CD14-positive monocyte (primary cell): ENCODE measurements around the gene TPRG1L. TPM values are rescaled to one million over a fixed set of nuclear protein-coding genes. Genes with fewer than 3 reads are reported as not detected.
A peak's percentile ranks its signal among the peaks of the same experiment; 100 is the strongest.
"Not testable (repeated sequence)": the region's sequence is repeated elsewhere in the genome, so short reads cannot be mapped to it uniquely, and the experiment has no call there.

Source experiments
- DNase-seq, 3 donors: peaks; one replicate each; pipeline ENCODE4 v3.0.0-alpha.2; 2011 to 2022
- H2AFZ ChIP-seq: 2 replicates; pipeline ENCODE4 v1.6.0; 2012; ENCODE audit warnings: mild to moderate bottlenecking, low read depth, low read length, inconsistent platforms; ENCODE audit not compliant: insufficient read depth, poor library complexity, severe bottlenecking
- H3K27ac ChIP-seq, 2 donors: 1 replicate in 1 of 2; 2 replicates in 1 of 2; pipeline ENCODE4 v1.5.1; 2012 to 2013; ENCODE audit warnings: low read length in 2 of 2, control low read depth in 1 of 2, inconsistent platforms in 1 of 2, low read depth in 1 of 2, mild to moderate bottlenecking in 1 of 2
- H3K27me3 ChIP-seq, 2 donors: one replicate each; pipeline versions ENCODE4 v1.6.0 to v1.6.1; 2011 to 2013; ENCODE audit warnings: low read length in 2 of 2; ENCODE audit not compliant: control insufficient read depth in 2 of 2, insufficient read depth in 2 of 2
- H3K36me3 ChIP-seq, 2 donors: replicated peaks in 1 of 2; 1 replicate in 1 of 2; 2 replicates in 1 of 2; pipeline versions ENCODE4 v1.5.1 to v1.6.1; 2012 to 2013; ENCODE audit warnings: low read length in 2 of 2, control low read depth in 1 of 2, inconsistent platforms in 1 of 2, mild to moderate bottlenecking in 1 of 2; ENCODE audit not compliant: insufficient read depth in 2 of 2, control insufficient read depth in 1 of 2
- H3K4me1 ChIP-seq, 2 donors: 1 replicate in 1 of 2; 2 replicates in 1 of 2; pipeline versions ENCODE4 v1.5.1 to v1.6.1; 2012 to 2013; ENCODE audit warnings: low read length in 2 of 2, control low read depth in 1 of 2, inconsistent platforms in 1 of 2, mild to moderate bottlenecking in 1 of 2, moderate library complexity in 1 of 2; ENCODE audit not compliant: insufficient read depth in 2 of 2, control insufficient read depth in 1 of 2
- H3K4me2 ChIP-seq: replicated peaks from 2 replicates; pipeline ENCODE3; 2012; ENCODE audit warnings: low read length, moderate library complexity, mild to moderate bottlenecking; ENCODE audit not compliant: poor library complexity, severe bottlenecking; ENCODE audit errors: extremely low read depth
- H3K4me3 ChIP-seq, 3 experiments: fragments of 200-600 bp in 1 of 3; sonication (generic) in 1 of 3; replicated peaks in 1 of 3; 1 replicate in 2 of 3; 2 replicates in 1 of 3; pipeline ENCODE4 v1.5.1; 2011 to 2013; ENCODE audit warnings: low read length in 3 of 3, mild to moderate bottlenecking in 3 of 3, control low read depth in 2 of 3, low read depth in 2 of 3, inconsistent platforms in 1 of 3, moderate library complexity in 1 of 3
- H3K79me2 ChIP-seq: 2 replicates; pipeline ENCODE4 v1.6.0; 2012; ENCODE audit warnings: mild to moderate bottlenecking, control low read depth, inconsistent platforms, low read length, moderate library complexity; ENCODE audit not compliant: insufficient read depth
- H3K9ac ChIP-seq: 2 replicates; pipeline ENCODE4 v1.6.0; 2017; ENCODE audit warnings: low read length, mild to moderate bottlenecking; ENCODE audit not compliant: insufficient read depth, poor library complexity, severe bottlenecking
- H3K9me3 ChIP-seq, 2 donors: replicated peaks in 1 of 2; 1 replicate in 1 of 2; 2 replicates in 1 of 2; pipeline versions ENCODE4 v1.5.1 to v1.6.1; 2012 to 2013; ENCODE audit warnings: low read length in 2 of 2, control low read depth in 1 of 2; ENCODE audit not compliant: control insufficient read depth in 1 of 2, insufficient read depth in 1 of 2
- H4K20me1 ChIP-seq: 2 replicates; pipeline ENCODE4 v1.6.0; 2012; ENCODE audit warnings: mild to moderate bottlenecking, low read length, control low read depth, moderate library complexity; ENCODE audit not compliant: insufficient read depth
- H3K27ac Mint-ChIP-seq, 7 donors: one replicate each; pipeline ENCODE4 v1.8.0; 2020; ENCODE audit warnings: mild to moderate bottlenecking in 7 of 7, mixed read lengths in 7 of 7, moderate library complexity in 6 of 7, inconsistent platforms in 2 of 7
- H3K27me3 Mint-ChIP-seq, 3 donors: one replicate each; pipeline ENCODE4 v1.8.0; 2021 to 2022; ENCODE audit warnings: low read depth in 3 of 3, mild to moderate bottlenecking in 3 of 3, mixed read lengths in 3 of 3, moderate library complexity in 3 of 3, inconsistent platforms in 1 of 3
- H3K36me3 Mint-ChIP-seq, 2 donors: one replicate each; pipeline ENCODE4 v1.8.0; 2020; ENCODE audit warnings: mixed read lengths in 2 of 2, inconsistent platforms in 1 of 2, mild to moderate bottlenecking in 1 of 2
- H3K4me1 Mint-ChIP-seq: one replicate; pipeline ENCODE4 v1.8.0; 2020; ENCODE audit warnings: mild to moderate bottlenecking, mixed read lengths
- H3K4me3 Mint-ChIP-seq, 2 donors: one replicate each; pipeline ENCODE4 v1.8.0; 2020; ENCODE audit warnings: mild to moderate bottlenecking in 2 of 2, mixed read lengths in 2 of 2, moderate library complexity in 1 of 2
- H3K9me3 Mint-ChIP-seq, 7 donors: one replicate each; pipeline ENCODE4 v1.8.0; 2020 to 2022; ENCODE audit warnings: mixed read lengths in 7 of 7, mild to moderate bottlenecking in 6 of 7, moderate library complexity in 6 of 7, inconsistent platforms in 2 of 7
- WGBS: methylation state at CpG from one replicate; pipeline ENCODE4 v1.1.5; 2013; ENCODE audit warnings: missing lambda C conversion rate; ENCODE audit not compliant: insufficient coverage; 5-methylcytosine and 5-hydroxymethylcytosine counted together
- intact Hi-C, 2 donors: fragments of 100-400 bp; cut with micrococcal nuclease; formaldehyde crosslinking; loops; one replicate each; pipeline versions ENCODE4 v1.15.0 to v1.15.1; 2023
- polyA minus RNA-seq: library from RNA; depleted of rRNA, polyadenylated mRNA; stranded (reverse); fragments of >200 nt; gene quantifications from 2 replicates; pipeline ENCODE4 v1.2.3, GENCODE V29; 2012
- polyA plus RNA-seq, 3 donors: library from polyadenylated mRNA; depleted of rRNA in 1 of 3; unstranded in 2 of 3; stranded (reverse) in 1 of 3; fragments of 300-500 nt in 2 of 3; fragments of >200 nt in 1 of 3; fragmentation: Illumina TruSeq in 2 of 3; gene quantifications; 1 replicate in 2 of 3; 2 replicates in 1 of 3; pipeline ENCODE4 v1.2.3, GENCODE V29; 2012 to 2021
- total RNA-seq, 12 experiments: library from RNA in 1 of 12; stranded (reverse) in 1 of 12; fragments of 120-200 nt in 1 of 12; gene quantifications; one replicate each; pipeline ENCODE4 v1.2.4 and lab custom pipeline; 2013 to 2026; ENCODE audit warnings: mixed read lengths in 6 of 12, inconsistent platforms in 1 of 12
- TF ChIP-seq, protein P1 (sequence below): fragments of 200-600 bp; IDR thresholded peaks from one replicate; pipeline ENCODE4 v1.8.0; 2022; ENCODE audit warnings: antibody characterized with exemption, mild to moderate bottlenecking

TPRG1L gene
- total RNA-seq (2013), result 10.7 TPM
- polyA plus RNA-seq (10 to 100 TPM; 16.1 to 19.7 (median 18.5) TPM), polyA minus RNA-seq (13.7 and 19.1 TPM in 2 replicates), total RNA-seq (lab: John Stamatoyannopoulos, UW) (6.7 to 42.8 (median 13.6) reads per million in 11 experiments)

DNA sequence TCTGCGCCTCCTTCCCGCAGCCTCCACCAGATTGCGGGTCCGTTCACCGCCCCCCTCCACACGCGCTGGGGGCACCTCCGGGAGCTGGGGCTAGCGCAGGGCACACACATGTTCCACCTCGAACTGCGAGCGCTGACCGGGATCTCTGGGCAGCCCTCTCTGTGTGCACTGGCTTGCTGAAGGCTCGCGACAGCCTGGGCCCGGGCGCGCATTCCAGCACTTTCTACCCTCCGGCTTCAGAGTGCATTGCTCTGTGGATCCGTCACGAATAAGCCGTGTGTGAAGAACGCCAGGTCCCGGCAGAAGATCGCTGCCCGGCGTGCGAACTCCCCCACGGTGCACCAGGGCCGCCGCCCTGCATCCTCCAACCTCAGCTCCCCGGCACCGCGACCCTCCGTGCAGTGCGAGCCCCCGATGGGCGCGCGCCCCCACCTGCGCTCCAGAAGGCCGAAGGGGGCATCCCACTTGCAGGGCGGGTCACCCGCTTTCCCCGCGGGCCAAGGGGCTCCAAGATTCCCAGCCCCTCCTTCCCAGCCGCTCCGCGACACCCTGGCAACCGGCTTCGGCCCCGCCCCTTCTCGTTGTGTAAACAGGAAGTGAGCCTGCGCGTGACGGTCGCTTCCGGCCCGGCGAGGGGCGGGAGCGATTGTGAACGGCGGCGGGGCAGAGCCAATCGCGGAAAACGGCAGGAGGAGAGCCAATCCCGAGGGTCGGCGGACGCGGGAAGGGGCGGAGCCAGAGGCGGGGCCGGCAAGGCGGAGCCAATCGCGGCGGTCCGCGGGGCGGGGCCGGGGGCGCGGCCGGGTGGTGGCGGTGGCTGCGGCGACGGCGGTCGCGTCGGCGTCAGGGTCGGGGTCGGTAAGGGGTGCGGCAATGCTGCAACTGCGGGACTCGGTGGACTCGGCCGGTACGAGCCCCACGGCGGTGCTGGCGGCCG is at the start of gene TPRG1L:
TPRG1L (plus strand) TSS at position 816 of the 937 bp plus-strand sequence; CDS start at position 874, 58 bp downstream.
- Mint-ChIP-seq H3K9me3 (peaks cover 0 to 1% (median 0%) of the 10 kb centered on the region in 7 donors), H3K4me3 (peak within 1 kb of the TSS; percentile 92 to 94), H3K27me3 (peaks cover 0 to 16% (median 1%) of the 10 kb centered on the region in 3 donors), H3K4me1 (peaks cover 40% of the 10 kb centered on the region), H3K36me3 (peaks cover 29 to 40% of the 10 kb centered on the region in 2 donors), H3K27ac (peak within 1 kb of the TSS; percentile 31 to 90 (median 82))
- Histone ChIP-seq H3K36me3 (peaks cover 23 to 24% of the 10 kb centered on the region in 2 donors), H3K9ac (peak within 1 kb of the TSS; percentile 70), H3K4me1 (peaks cover 27 to 35% of the 10 kb centered on the region in 2 donors), H3K27me3 (no peaks in the 10 kb centered on the region), H4K20me1 (peaks cover 17% of the 10 kb centered on the region), H3K4me3 (peak within 1 kb of the TSS; percentile 67 to 99 (median 69)), H3K79me2 (peaks cover 19% of the 10 kb centered on the region), H3K9me3 (no peaks in the 10 kb centered on the region), H2AFZ (peak within 1 kb of the TSS; percentile 97), H3K27ac (peak within 1 kb of the TSS in 1 of 2 donors; percentile 74), H3K4me2 (peak within 1 kb of the TSS; percentile 100)
- WGBS, result under 1% methylated on average over 102 of the region's 108 CpGs
- intact Hi-C loops, result loop anchor here (1.0 to 10.0 kb wide), 4 partner anchors 25 to 280 kb away; partner anchors contain the start of genes C1orf174 (in 2 of the 2) and SMIM1 (in 1 of the 2)
- TF ChIP-seq, protein P1, sequence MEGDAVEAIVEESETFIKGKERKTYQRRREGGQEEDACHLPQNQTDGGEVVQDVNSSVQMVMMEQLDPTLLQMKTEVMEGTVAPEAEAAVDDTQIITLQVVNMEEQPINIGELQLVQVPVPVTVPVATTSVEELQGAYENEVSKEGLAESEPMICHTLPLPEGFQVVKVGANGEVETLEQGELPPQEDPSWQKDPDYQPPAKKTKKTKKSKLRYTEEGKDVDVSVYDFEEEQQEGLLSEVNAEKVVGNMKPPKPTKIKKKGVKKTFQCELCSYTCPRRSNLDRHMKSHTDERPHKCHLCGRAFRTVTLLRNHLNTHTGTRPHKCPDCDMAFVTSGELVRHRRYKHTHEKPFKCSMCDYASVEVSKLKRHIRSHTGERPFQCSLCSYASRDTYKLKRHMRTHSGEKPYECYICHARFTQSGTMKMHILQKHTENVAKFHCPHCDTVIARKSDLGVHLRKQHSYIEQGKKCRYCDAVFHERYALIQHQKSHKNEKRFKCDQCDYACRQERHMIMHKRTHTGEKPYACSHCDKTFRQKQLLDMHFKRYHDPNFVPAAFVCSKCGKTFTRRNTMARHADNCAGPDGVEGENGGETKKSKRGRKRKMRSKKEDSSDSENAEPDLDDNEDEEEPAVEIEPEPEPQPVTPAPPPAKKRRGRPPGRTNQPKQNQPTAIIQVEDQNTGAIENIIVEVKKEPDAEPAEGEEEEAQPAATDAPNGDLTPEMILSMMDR, result no peak
- DNase-seq, result peak; percentile 96 to 97 (median 96)

DNA sequence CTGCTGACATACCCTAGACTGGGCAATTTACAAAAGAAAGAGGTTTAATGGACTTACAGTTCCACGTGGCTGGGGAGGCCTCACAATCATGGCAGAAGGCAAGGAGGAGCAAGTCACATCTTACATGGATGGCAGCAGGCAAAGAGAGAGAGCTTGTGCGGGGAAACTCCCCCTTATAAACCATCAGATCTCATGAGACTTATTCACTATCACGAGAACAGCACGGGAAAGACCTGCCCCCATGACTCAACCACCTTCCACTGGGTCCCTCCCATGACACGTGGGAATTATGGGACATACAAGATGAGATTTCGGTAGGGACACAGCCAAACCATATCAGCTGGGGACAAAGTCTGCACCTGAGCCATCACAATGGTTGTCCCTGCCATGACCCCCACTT is 49.3 kb upstream of the TPRG1L start:
- H4K20me1 ChIP-seq, H3K27me3 ChIP-seq, H3K4me1 ChIP-seq, H3K36me3 Mint-ChIP-seq, H3K4me2 ChIP-seq, H3K36me3 ChIP-seq, H3K27me3 Mint-ChIP-seq, H3K9ac ChIP-seq, H2AFZ ChIP-seq, H3K4me1 Mint-ChIP-seq, H3K4me3 ChIP-seq, H3K9me3 Mint-ChIP-seq, intact Hi-C loops, H3K9me3 ChIP-seq, H3K4me3 Mint-ChIP-seq, H3K79me2 ChIP-seq, H3K27ac ChIP-seq, DNase-seq: not testable (repeated sequence)
- peak overlapping the region in 1 of 7 donors; percentile 79 for H3K27ac Mint-ChIP-seq
- 75% methylated on average over 4 of the region's 6 CpGs for WGBS
